Bronchial epithelial cell (primary cell): ENCODE results near the gene JAZF1. TPM values are rescaled to one million over a fixed set of nuclear protein-coding genes. Genes with fewer than 3 reads are reported as not detected.

Experiments
- DNase-seq: peaks from one replicate; pipeline ENCODE4 v3.0.0-alpha.2; 2010; ENCODE audit warnings: low read depth
- FAIRE-seq: peaks from 2 replicates; lab custom pipeline; 2011; peaks lifted over from hg19 to GRCh38; lab: Jason Lieb, UNC
- H3K27me3 ChIP-seq: 2 replicates; pipeline ENCODE4 v1.5.1; 2011; ENCODE audit warnings: low read length; ENCODE audit not compliant: control insufficient read depth, insufficient read depth
- H3K36me3 ChIP-seq: 2 replicates; pipeline ENCODE4 v1.5.1; 2011; ENCODE audit warnings: low read length; ENCODE audit not compliant: control insufficient read depth, insufficient read depth
- H3K4me3 ChIP-seq: 2 replicates; pipeline ENCODE4 v1.5.1; 2011; ENCODE audit warnings: mild to moderate bottlenecking, low read depth, low read length, control low read depth
- CTCF ChIP-seq: IDR thresholded peaks from 2 replicates; pipeline ENCODE4 v1.5.1; 2011; ENCODE audit warnings: mild to moderate bottlenecking, moderate library complexity, low read length, control low read depth, inconsistent platforms; ENCODE audit not compliant: insufficient read depth, severe bottlenecking
- total RNA-seq: library from RNA; depleted of rRNA; stranded (reverse); fragments of >200 nt; gene quantifications from 2 replicates; pipeline ENCODE4 v1.2.1, GENCODE V29; 2014

JAZF1 gene
- total RNA-seq, 1 donor from 2014 or later = 1.1 TPM

GRCh38 chr7:28088901-28089714 is 91.5 kb downstream of the JAZF1 start:
- H3K27me3 ChIP-seq = no peaks in the 10 kb centered on the region
- no peaks in the 10 kb centered on the region for H3K36me3 ChIP-seq
- H3K4me3 ChIP-seq = no peak overlapping the region
- no peak for TF ChIP-seq CTCF
- DNase-seq (no peak), FAIRE-seq (no peak)

- DNase-seq (no peak), FAIRE-seq (peak; percentile 43)
- no peak overlapping the region for H3K4me3 ChIP-seq
- no peaks in the 10 kb centered on the region for H3K27me3 ChIP-seq
- H3K36me3 ChIP-seq = no peaks in the 10 kb centered on the region
- TF ChIP-seq CTCF = no peak
These were observed 92.6 kb downstream of the JAZF1 start for GRCh38 chr7:28088032-28088431.

GRCh38 chr7:28086198-28086597 is 94.4 kb downstream of the JAZF1 start:
- Histone ChIP-seq H3K36me3 (no peaks in the 10 kb centered on the region), H3K4me3 (no peak overlapping the region), H3K27me3 (no peaks in the 10 kb centered on the region)
- no peak for TF ChIP-seq CTCF
- DNase-seq = no peak
- FAIRE-seq = no peak

GRCh38 chr7:28083998-28084985 is 96.3 kb downstream of the JAZF1 start:
- DNase-seq (no peak), FAIRE-seq (no peak)
- Histone ChIP-seq H3K4me3 (no peak overlapping the region), H3K36me3 (no peaks in the 10 kb centered on the region), H3K27me3 (no peaks in the 10 kb centered on the region)
- TF ChIP-seq CTCF = no peak

GRCh38 chr7:28083164-28083997 is 97.2 kb downstream of the JAZF1 start:
- FAIRE-seq = no peak
- Histone ChIP-seq H3K4me3 (no peak overlapping the region), H3K27me3 (no peaks in the 10 kb centered on the region), H3K36me3 (no peaks in the 10 kb centered on the region)
- peak; percentile 47 for DNase-seq
- no peak for TF ChIP-seq CTCF
